Measurements from ENCODE around the gene TPM4.

The TPM4 gene

GRCh38 chr19:16041991-16042386, 34.3 kb upstream of the TPM4 start:
- DNase-seq (ENCODE audit: low read depth in 2 of 2): no peak

- no peak for DNase-seq (ENCODE audit: low read depth in 2 of 2)
Observed at GRCh38 chr19:16042533-16043085, 33.7 kb upstream of the TPM4 start.

- no peak for DNase-seq (ENCODE audit: low read depth in 2 of 2)
Observed at GRCh38 chr19:16043156-16043757, 33.0 kb upstream of the TPM4 start.

- DNase-seq (ENCODE audit: low read depth in 2 of 2): no peak
Observed at GRCh38 chr19:16044746-16045145, 31.5 kb upstream of the TPM4 start.

- no peak for DNase-seq (ENCODE audit: low read depth in 2 of 2)
Observed at GRCh38 chr19:16045171-16045570, 31.1 kb upstream of the TPM4 start.

- no peak for DNase-seq (ENCODE audit: low read depth in 2 of 2)
Observed at GRCh38 chr19:16045893-16046292, 30.4 kb upstream of the TPM4 start.

- DNase-seq (ENCODE audit: low read depth in 2 of 2): no peak
Observed at GRCh38 chr19:16048583-16048982, 27.7 kb upstream of the TPM4 start.

- no peak for DNase-seq (ENCODE audit: low read depth in 2 of 2)
Observed at GRCh38 chr19:16051254-16052025, 24.9 kb upstream of the TPM4 start.

- DNase-seq (ENCODE audit: low read depth in 2 of 2): no peak
Observed at GRCh38 chr19:16052353-16052752, 23.9 kb upstream of the TPM4 start.

- no peak for DNase-seq (ENCODE audit: low read depth in 2 of 2)
Observed at GRCh38 chr19:16057062-16057461, 19.2 kb upstream of the TPM4 start.

- DNase-seq (ENCODE audit: low read depth in 2 of 2): no peak
Observed at GRCh38 chr19:16060294-16060693, 16.0 kb upstream of the TPM4 start.

GRCh38 chr19:16061943-16062342, 14.4 kb upstream of the TPM4 start:
- no peak for DNase-seq (ENCODE audit: low read depth in 2 of 2)

- DNase-seq (ENCODE audit: low read depth in 2 of 2): peak in 1 of 2 donors; percentile 58
Observed at GRCh38 chr19:16062789-16063188, 13.5 kb upstream of the TPM4 start.

- DNase-seq (ENCODE audit: low read depth in 2 of 2): no peak
Observed at GRCh38 chr19:16064209-16064889, 11.9 kb upstream of the TPM4 start.

GRCh38 chr19:16066611-16067104, 9.6 kb upstream of the TPM4 start:
- peak in 1 of 2 donors; percentile 42 for DNase-seq (ENCODE audit: low read depth in 2 of 2)

- DNase-seq (ENCODE audit: low read depth in 2 of 2): no peak
Observed at GRCh38 chr19:16067205-16067938, 8.9 kb upstream of the TPM4 start.

GRCh38 chr19:16068696-16069259, 7.5 kb upstream of the TPM4 start:
- DNase-seq (ENCODE audit: low read depth in 2 of 2): no peak

- DNase-seq (ENCODE audit: low read depth in 2 of 2): no peak
Observed at GRCh38 chr19:16069813-16070365, 6.4 kb upstream of the TPM4 start.

GRCh38 chr19:16070366-16070990, 5.8 kb upstream of the TPM4 start:
- DNase-seq (ENCODE audit: low read depth in 2 of 2): peak; percentile 52 to 72

- DNase-seq (ENCODE audit: low read depth in 2 of 2): no peak
Observed at GRCh38 chr19:16071072-16071691, 5.1 kb upstream of the TPM4 start.
